Measurements from ENCODE around the gene FRMD5. TPM values are rescaled to one million over a fixed set of nuclear protein-coding genes. Genes with fewer than 3 reads are reported as not detected.

The FRMD5 gene
- total and polyA plus RNA-seq, 2 donors (not counting 1 experiment from before 2014, with no cell fraction given), result not detected

DNA sequence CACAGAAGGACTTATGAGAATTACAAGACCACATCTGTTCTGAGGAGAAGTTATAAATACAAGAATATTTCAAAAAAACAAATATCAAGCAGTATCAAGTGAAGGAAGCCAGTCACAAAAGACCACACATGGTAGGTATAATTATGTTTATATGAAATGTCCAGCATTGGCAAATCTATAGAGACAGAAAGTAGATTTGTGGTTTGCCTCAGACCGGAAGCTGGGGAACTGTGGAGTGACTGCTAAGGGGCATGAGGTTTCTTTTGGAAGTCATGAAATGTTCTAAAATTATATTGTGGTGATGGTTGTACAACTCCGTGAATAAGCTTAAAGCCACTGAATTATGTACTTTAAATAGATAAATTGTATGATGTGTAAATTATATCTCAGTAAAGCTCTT lies 136.9 kb downstream of the FRMD5 start:
- WGBS (ENCODE audit: insufficient coverage), result 18% methylated on average over 1 of the region's 2 CpGs
- Histone ChIP-seq H3K4me2 (replicated peaks; ENCODE audit: low read depth, low read length, poor library complexity, severe bottlenecking) (no peak overlapping the region), H4K20me1 (ENCODE audit: control insufficient read depth, insufficient read depth, low read length, poor library complexity, severe bottlenecking) (no peaks in the 10 kb centered on the region), H2AFZ (ENCODE audit: insufficient read depth, low read depth, low read length, poor library complexity, severe bottlenecking) (no peak overlapping the region), H3K27ac (ENCODE audit: low read length in 2 of 2) (no peak overlapping the region), H3K27me3 (replicated peaks in 1 of 4; ENCODE audit: control extremely low read depth in 1 of 4, control insufficient read depth in 3 of 4, insufficient read depth in 4 of 4, low read length in 3 of 4) (peaks cover 0 to 5% (median 0%) of the 10 kb centered on the region in 4 experiments), H3K9me3 (ENCODE audit: control extremely low read depth in 1 of 3, control insufficient read depth in 2 of 3, insufficient read depth in 1 of 3, low read length in 2 of 3) (no peaks in the 10 kb centered on the region), H3K36me3 (replicated peaks in 1 of 2; ENCODE audit: control extremely low read depth in 1 of 2, control insufficient read depth in 1 of 2, extremely low read depth in 1 of 2, insufficient read depth in 2 of 2, low read length in 1 of 2) (no peaks in the 10 kb centered on the region), H3K4me1 (ENCODE audit: control insufficient read depth in 2 of 2, insufficient read depth in 2 of 2, low read length in 2 of 2) (no peaks in the 10 kb centered on the region), H3K4me3 (ENCODE audit: control extremely low read depth in 1 of 5, extremely low read depth in 1 of 5, insufficient read depth in 1 of 5, low read depth in 2 of 5, low read length in 4 of 5) (no peak overlapping the region), H3K79me2 (ENCODE audit: control insufficient read depth, insufficient read depth, low read length) (no peaks in the 10 kb centered on the region), H3K9ac (ENCODE audit: low read length) (no peak overlapping the region)
- Mint-ChIP-seq H3K4me1 (no peaks in the 10 kb centered on the region), H3K4me3 (no peak overlapping the region), H3K27me3 (peaks cover 13% of the 10 kb centered on the region), H3K9me3 (ENCODE audit: insufficient read depth) (no peaks in the 10 kb centered on the region), H3K27ac (no peak overlapping the region)
- no peak for ATAC-seq (ENCODE audit: low read depth)
- TF ChIP-seq EZH2 (IDR thresholded peaks at IDR 0.05; ENCODE audit: borderline replicate concordance, insufficient read depth, low read depth, low read length, poor library complexity, severe bottlenecking), result no peak
- TF ChIP-seq, protein P1, sequence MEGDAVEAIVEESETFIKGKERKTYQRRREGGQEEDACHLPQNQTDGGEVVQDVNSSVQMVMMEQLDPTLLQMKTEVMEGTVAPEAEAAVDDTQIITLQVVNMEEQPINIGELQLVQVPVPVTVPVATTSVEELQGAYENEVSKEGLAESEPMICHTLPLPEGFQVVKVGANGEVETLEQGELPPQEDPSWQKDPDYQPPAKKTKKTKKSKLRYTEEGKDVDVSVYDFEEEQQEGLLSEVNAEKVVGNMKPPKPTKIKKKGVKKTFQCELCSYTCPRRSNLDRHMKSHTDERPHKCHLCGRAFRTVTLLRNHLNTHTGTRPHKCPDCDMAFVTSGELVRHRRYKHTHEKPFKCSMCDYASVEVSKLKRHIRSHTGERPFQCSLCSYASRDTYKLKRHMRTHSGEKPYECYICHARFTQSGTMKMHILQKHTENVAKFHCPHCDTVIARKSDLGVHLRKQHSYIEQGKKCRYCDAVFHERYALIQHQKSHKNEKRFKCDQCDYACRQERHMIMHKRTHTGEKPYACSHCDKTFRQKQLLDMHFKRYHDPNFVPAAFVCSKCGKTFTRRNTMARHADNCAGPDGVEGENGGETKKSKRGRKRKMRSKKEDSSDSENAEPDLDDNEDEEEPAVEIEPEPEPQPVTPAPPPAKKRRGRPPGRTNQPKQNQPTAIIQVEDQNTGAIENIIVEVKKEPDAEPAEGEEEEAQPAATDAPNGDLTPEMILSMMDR (IDR thresholded peaks at IDR 0.05), result no peak
- DNase-seq, result no peak
- CTCF ChIA-PET, result interaction anchor here (0.7 to 1.0 kb wide), 3 partner anchors 8 to 16 kb away, joined by 3 read pairs; no protein-coding TSS in a partner anchor
- POLR2A ChIA-PET, result no interaction called here
- intact Hi-C loops (cut with micrococcal nuclease), result no loop called here

DNA sequence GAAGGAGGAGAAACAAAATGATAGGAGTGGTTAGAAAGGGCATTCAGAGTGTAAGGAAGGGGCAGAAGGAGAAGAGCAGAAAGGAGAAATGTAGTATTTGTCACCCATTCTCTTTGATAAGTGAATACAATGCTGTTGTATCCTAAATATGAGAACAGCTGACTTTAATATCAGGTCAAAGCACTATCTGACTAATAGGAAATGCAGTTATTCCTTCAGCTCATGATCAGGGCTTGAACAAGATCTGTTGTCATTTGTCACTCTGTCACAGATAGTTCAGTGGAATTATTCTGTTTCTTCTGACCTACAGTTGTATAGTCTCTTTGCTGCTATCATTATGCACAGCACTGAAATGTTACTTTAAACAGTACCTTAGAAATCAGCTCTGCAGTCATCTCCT lies 149.4 kb downstream of the FRMD5 start:
- Histone ChIP-seq H3K9ac (ENCODE audit: low read length) (no peak overlapping the region), H3K9me3 (ENCODE audit: control extremely low read depth in 1 of 3, control insufficient read depth in 2 of 3, insufficient read depth in 1 of 3, low read length in 2 of 3) (no peaks in the 10 kb centered on the region), H3K4me3 (ENCODE audit: control extremely low read depth in 1 of 5, extremely low read depth in 1 of 5, insufficient read depth in 1 of 5, low read depth in 2 of 5, low read length in 4 of 5) (no peak overlapping the region), H3K27ac (ENCODE audit: low read length in 2 of 2) (no peak overlapping the region), H3K4me2 (replicated peaks; ENCODE audit: low read depth, low read length, poor library complexity, severe bottlenecking) (no peak overlapping the region), H3K79me2 (ENCODE audit: control insufficient read depth, insufficient read depth, low read length) (no peaks in the 10 kb centered on the region), H3K4me1 (ENCODE audit: control insufficient read depth in 2 of 2, insufficient read depth in 2 of 2, low read length in 2 of 2) (no peaks in the 10 kb centered on the region), H2AFZ (ENCODE audit: insufficient read depth, low read depth, low read length, poor library complexity, severe bottlenecking) (no peak overlapping the region), H3K36me3 (replicated peaks in 1 of 2; ENCODE audit: control extremely low read depth in 1 of 2, control insufficient read depth in 1 of 2, extremely low read depth in 1 of 2, insufficient read depth in 2 of 2, low read length in 1 of 2) (no peaks in the 10 kb centered on the region), H4K20me1 (ENCODE audit: control insufficient read depth, insufficient read depth, low read length, poor library complexity, severe bottlenecking) (no peaks in the 10 kb centered on the region), H3K27me3 (replicated peaks in 1 of 4; ENCODE audit: control extremely low read depth in 1 of 4, control insufficient read depth in 3 of 4, insufficient read depth in 4 of 4, low read length in 3 of 4) (no peaks in the 10 kb centered on the region)
- DNase-seq (no peak), ATAC-seq (ENCODE audit: low read depth) (no peak)
- Mint-ChIP-seq H3K27ac (no peak overlapping the region), H3K9me3 (ENCODE audit: insufficient read depth) (no peaks in the 10 kb centered on the region), H3K4me1 (no peaks in the 10 kb centered on the region), H3K4me3 (no peak overlapping the region), H3K27me3 (peaks cover 22% of the 10 kb centered on the region)
- CTCF ChIA-PET, result interaction anchor here (1.2 kb wide), 1 partner anchor 456 kb away, joined by 3 read pairs; no protein-coding TSS in a partner anchor
- intact Hi-C loops (cut with micrococcal nuclease), result no loop called here
- TF ChIP-seq EZH2 (IDR thresholded peaks at IDR 0.05; ENCODE audit: borderline replicate concordance, insufficient read depth, low read depth, low read length, poor library complexity, severe bottlenecking), result no peak
- POLR2A ChIA-PET, result no interaction called here
